GDM1 (cell line): ENCODE measurements around the gene ABCA2.

ENCODE experiments used
- DNase-seq: peaks from one replicate; lab custom pipeline; 2025; lab: John Stamatoyannopoulos, UW

Gene ABCA2

DNA sequence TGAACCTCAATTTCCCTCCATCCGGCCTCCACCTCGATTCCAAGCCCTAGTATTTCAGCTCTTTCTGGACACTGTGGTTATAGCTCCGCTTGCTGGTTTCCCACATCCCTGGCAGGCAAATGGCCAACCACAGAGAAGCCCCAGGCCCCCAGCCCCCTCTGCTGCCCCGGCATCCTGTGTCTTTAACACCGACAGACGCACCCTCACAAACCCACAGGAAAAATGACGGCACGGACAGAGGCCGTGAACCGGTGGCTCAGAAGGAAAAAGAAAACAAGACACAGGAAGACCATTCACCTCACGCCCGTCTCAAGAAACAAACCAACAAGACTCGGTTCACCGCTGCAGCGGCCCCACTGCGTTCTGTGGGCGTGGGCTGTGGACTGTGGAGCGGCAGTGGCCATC is 30.2 kb downstream of the ABCA2 start:
- DNase-seq = no peak

- DNase-seq = no peak
Measured at GRCh38 chr9:136997371-136997770, 30.7 kb downstream of the ABCA2 start.

DNA sequence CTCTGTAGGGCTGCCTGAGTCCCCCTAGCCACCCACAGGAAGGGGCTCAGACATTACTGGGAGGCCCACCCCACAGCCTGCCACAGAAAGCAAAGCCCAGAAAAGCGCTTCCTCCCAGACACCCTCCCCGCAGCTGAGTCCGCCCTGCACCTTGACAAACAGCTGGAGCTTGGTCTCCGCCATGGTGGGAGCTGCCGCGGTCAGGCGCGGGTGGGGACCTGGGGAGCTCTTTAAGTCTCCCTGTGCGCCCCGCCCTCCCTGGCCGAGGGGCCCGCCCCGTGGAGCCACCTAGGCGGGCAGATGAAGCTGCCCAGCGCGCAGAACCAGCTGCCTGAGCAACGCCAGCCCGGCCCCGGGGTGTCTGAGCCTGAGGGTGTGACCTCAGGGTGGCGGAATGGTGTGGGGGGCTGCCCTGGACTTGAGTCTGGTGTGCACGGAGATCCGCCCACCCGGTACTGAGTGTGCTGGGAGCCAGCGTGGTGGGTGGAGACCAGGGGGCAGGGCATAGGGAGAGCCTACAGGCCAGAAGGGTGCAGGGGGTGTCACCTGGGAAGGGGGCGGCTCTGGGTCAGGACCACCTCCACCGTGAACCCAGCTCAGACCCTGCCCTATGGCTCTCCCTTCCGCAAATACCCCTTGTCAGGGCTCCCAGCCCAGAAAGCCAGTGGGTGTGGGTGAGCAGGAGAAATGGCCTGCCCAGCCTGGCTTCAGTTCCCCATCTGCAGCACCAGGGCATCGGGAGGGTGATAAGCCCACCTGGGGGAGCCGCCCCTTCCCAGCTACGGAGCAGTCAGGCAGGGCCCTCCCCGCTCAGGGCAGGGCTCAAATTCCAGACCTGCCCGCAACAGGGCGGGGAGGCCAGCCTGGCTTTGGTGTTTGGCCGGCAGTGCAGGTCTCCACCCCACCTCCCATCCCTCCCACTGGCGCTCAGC is 31.4 kb downstream of the ABCA2 start, which contains the start of gene CLIC3:
Gene CLIC3, minus strand, starts transcription at position 208 of the 932 bp plus-strand sequence. Its CDS starts 25 bp downstream, at position 183.
- no peak for DNase-seq

GRCh38 chr9:136995772-136996311 is 32.2 kb downstream of the ABCA2 start:
- no peak for DNase-seq

DNA sequence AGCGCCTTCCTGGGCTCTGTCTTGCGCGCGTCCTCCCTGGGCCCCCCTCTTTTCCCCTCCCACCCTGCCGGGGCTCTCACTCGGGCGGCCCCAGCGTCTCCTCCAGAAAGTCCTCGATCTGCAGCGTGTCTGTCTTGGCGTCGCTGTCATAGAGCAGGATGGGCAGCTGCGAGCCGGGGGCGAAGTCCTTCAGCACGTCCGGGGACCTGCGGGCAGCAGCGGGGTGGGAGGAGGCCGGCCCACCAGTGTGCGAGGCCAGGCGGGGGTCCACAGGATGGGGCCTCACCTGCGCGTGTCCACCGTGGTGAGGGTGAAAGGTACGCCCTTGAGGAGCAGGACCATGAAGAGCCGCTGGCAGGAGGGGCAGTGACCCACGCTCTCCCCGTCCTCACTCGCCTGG is 32.7 kb downstream of the ABCA2 start:
- no peak for DNase-seq

- no peak for DNase-seq
Measured at GRCh38 chr9:136994888-136995230, 33.2 kb downstream of the ABCA2 start.

- no peak for DNase-seq
Measured at GRCh38 chr9:136994180-136994887, 33.7 kb downstream of the ABCA2 start.

GRCh38 chr9:136992819-136993369 is 35.1 kb downstream of the ABCA2 start:
- DNase-seq = no peak

- DNase-seq = peak; percentile 82
Measured at GRCh38 chr9:136991993-136992818, 35.8 kb downstream of the ABCA2 start, which contains the start of gene PAXX. PAXX (plus strand) TSS chr9:136992422; CDS start chr9:136992444, 22 bp downstream.

DNA sequence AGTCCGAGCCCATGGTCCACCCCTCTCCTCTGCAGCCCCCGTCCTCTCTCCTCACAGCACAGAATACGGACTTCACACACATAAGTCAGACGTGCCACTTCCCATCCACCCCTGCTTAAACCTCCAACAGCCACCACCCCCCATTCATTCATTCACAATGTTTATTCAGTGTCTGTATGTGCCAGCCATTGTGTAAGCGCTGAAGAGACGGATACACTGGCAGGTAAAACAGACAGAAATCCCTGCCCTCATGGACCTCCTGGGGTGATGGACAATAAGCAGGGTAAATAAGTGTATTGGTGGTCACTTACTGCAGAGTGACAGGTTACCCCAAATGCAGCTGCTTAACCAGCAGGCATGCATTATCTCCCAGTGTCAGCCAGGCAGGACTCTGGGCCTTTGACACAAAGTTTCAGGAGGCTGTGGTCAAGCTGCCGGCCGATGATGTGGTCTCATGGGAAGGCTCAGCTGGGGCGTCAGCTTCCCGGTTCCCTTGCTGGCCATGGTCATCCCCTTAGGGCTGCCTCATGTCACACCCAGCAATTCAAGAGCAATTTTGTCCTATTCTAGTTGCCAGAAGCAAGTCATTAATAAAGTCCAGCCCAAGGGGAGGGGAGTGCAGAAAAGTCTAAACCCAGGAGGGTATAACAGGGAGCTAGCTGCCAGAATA is 37.7 kb downstream of the ABCA2 start:
- DNase-seq = no peak

GRCh38 chr9:136988872-136989271 is 39.2 kb downstream of the ABCA2 start:
- DNase-seq = no peak

GRCh38 chr9:136985853-136986252 is 42.2 kb downstream of the ABCA2 start:
- DNase-seq = no peak

GRCh38 chr9:136985027-136985602 is 42.9 kb downstream of the ABCA2 start:
- DNase-seq = no peak

DNA sequence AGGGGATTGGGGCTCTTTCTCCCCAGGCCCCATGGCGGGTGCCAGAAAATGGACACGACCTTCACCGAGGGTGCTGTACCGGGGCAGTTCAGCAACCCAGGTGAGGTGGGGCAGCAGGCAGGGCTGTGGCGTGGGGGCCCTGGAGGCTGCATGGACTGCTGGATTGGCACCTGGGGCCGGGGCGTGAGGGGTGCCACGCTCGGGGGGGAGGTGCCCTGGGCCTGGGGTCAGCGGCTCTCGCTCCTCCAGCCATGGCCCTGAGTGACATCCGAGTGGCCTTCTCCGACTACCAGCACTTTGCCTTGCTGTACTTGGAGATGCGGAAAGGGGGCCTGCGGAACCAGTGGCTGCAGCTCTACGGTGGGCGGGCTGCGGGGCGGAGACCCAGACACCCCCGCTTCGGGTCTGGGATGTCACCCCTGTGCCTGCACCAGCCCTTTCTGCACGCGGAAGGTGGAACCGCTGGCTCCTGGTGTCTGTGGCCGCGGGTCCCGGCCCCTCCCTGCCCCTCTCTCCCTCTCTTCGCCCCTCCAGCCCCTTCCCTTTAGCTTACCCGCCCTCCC is 43.5 kb downstream of the ABCA2 start:
- no peak for DNase-seq

- DNase-seq = no peak
Measured at GRCh38 chr9:136983656-136984314, 44.3 kb downstream of the ABCA2 start.

GRCh38 chr9:136983167-136983566 is 44.9 kb downstream of the ABCA2 start:
- no peak for DNase-seq

- no peak for DNase-seq
Measured at GRCh38 chr9:136982232-136983051, 45.6 kb downstream of the ABCA2 start, which contains the start of gene LCNL1. LCNL1 (plus strand) TSS chr9:136982993; CDS start chr9:136983587, 594 bp downstream.

- no peak for DNase-seq
Measured at GRCh38 chr9:136981588-136982231, 46.3 kb downstream of the ABCA2 start.
